ENCODE results near the gene TMEM121.
A peak's percentile ranks its signal among the peaks of the same experiment; 100 is the strongest.

The TMEM121 gene

GRCh38 chr14:105480807-105481801 lies 45.3 kb upstream of the TMEM121 start:
- Histone ChIP-seq H3K4me1 (ENCODE audit: control insufficient read depth, low read length) (peaks cover 23% of the 10 kb centered on the region), H3K36me3 (ENCODE audit: control insufficient read depth, low read length) (no peaks in the 10 kb centered on the region), H4K20me1 (ENCODE audit: control insufficient read depth, insufficient read depth, low read depth, low read length) (no peaks in the 10 kb centered on the region), H3K27me3 (ENCODE audit: control insufficient read depth, low read length) (peaks cover 50% of the 10 kb centered on the region), H3K4me3 (ENCODE audit: low read length) (peak overlapping the region; percentile 72), H3K79me2 (ENCODE audit: control insufficient read depth, low read length) (no peaks in the 10 kb centered on the region), H3F3A (ENCODE audit: control insufficient read depth, insufficient read depth) (no peaks in the 10 kb centered on the region), H3K9me3 (ENCODE audit: control insufficient read depth, insufficient read depth, low read length) (no peaks in the 10 kb centered on the region), H3K4me2 (ENCODE audit: low read length) (peak overlapping the region; percentile 95), H3K27ac (ENCODE audit: low read depth, low read length) (no peak overlapping the region), H3K9me2 (replicated peaks; ENCODE audit: control insufficient read depth, low read length) (no peaks in the 10 kb centered on the region)
- TF ChIP-seq EZH2phosphoT487 (IDR thresholded peaks at IDR 0.05; ENCODE audit: borderline replicate concordance, low read length) = no peak
- TF ChIP-seq, protein P1, sequence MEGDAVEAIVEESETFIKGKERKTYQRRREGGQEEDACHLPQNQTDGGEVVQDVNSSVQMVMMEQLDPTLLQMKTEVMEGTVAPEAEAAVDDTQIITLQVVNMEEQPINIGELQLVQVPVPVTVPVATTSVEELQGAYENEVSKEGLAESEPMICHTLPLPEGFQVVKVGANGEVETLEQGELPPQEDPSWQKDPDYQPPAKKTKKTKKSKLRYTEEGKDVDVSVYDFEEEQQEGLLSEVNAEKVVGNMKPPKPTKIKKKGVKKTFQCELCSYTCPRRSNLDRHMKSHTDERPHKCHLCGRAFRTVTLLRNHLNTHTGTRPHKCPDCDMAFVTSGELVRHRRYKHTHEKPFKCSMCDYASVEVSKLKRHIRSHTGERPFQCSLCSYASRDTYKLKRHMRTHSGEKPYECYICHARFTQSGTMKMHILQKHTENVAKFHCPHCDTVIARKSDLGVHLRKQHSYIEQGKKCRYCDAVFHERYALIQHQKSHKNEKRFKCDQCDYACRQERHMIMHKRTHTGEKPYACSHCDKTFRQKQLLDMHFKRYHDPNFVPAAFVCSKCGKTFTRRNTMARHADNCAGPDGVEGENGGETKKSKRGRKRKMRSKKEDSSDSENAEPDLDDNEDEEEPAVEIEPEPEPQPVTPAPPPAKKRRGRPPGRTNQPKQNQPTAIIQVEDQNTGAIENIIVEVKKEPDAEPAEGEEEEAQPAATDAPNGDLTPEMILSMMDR (IDR thresholded peaks at IDR 0.05; ENCODE audit: low read depth, low read length, poor library complexity, severe bottlenecking) = peak; percentile 99

DNA sequence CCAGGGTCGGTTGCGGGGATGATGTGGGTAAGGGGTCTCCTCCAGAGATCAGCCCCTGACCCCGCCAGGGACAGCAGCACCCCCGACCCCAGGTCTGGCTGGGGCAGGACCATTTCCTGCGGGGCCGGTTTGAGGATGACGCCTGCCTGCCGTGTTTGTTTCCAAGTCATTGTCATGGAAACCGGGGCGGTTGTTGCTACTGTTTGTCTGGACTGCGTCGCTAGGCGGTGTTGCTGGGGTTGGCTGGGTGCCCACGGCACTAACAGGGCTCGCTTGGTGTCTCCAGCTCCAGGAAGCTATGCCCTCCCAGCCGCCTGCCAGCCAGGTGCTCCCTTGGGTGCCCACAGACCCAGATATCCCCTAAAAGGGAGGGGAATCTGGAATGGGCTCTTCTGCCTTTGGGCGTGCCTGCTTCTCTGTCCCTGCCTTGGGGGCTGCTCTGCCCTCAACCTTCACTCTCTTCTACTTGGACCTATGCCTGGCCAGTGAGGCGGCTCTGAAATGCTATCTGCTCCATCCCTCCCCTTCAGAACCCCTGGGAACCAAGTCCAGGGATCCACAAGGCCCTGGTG lies 44.4 kb upstream of the TMEM121 start:
- Histone ChIP-seq H3K27ac (ENCODE audit: low read depth, low read length) (no peak overlapping the region), H3K36me3 (ENCODE audit: control insufficient read depth, low read length) (no peaks in the 10 kb centered on the region), H3K4me3 (ENCODE audit: low read length) (peak overlapping the region; percentile 72), H3K9me3 (ENCODE audit: control insufficient read depth, insufficient read depth, low read length) (no peaks in the 10 kb centered on the region), H3K4me2 (ENCODE audit: low read length) (peak overlapping the region; percentile 95), H4K20me1 (ENCODE audit: control insufficient read depth, insufficient read depth, low read depth, low read length) (no peaks in the 10 kb centered on the region), H3F3A (ENCODE audit: control insufficient read depth, insufficient read depth) (no peaks in the 10 kb centered on the region), H3K9me2 (replicated peaks; ENCODE audit: control insufficient read depth, low read length) (no peaks in the 10 kb centered on the region), H3K4me1 (ENCODE audit: control insufficient read depth, low read length) (peaks cover 31% of the 10 kb centered on the region), H3K79me2 (ENCODE audit: control insufficient read depth, low read length) (no peaks in the 10 kb centered on the region), H3K27me3 (ENCODE audit: control insufficient read depth, low read length) (peaks cover 50% of the 10 kb centered on the region)
- TF ChIP-seq EZH2phosphoT487 (IDR thresholded peaks at IDR 0.05; ENCODE audit: borderline replicate concordance, low read length) = no peak
- TF ChIP-seq, protein P1 (IDR thresholded peaks at IDR 0.05; ENCODE audit: low read depth, low read length, poor library complexity, severe bottlenecking) = peak; percentile 48

GRCh38 chr14:105482486-105483110 lies 43.8 kb upstream of the TMEM121 start:
- Histone ChIP-seq H3K27me3 (ENCODE audit: control insufficient read depth, low read length) (peaks cover 53% of the 10 kb centered on the region), H3K9me2 (replicated peaks; ENCODE audit: control insufficient read depth, low read length) (no peaks in the 10 kb centered on the region), H3K79me2 (ENCODE audit: control insufficient read depth, low read length) (no peaks in the 10 kb centered on the region), H3K4me3 (ENCODE audit: low read length) (no peak overlapping the region), H3K4me1 (ENCODE audit: control insufficient read depth, low read length) (peaks cover 38% of the 10 kb centered on the region), H3K9me3 (ENCODE audit: control insufficient read depth, insufficient read depth, low read length) (no peaks in the 10 kb centered on the region), H3K27ac (ENCODE audit: low read depth, low read length) (no peak overlapping the region), H3K36me3 (ENCODE audit: control insufficient read depth, low read length) (no peaks in the 10 kb centered on the region), H4K20me1 (ENCODE audit: control insufficient read depth, insufficient read depth, low read depth, low read length) (no peaks in the 10 kb centered on the region), H3K4me2 (ENCODE audit: low read length) (no peak overlapping the region; the same call in 1 of the 2 replicates), H3F3A (ENCODE audit: control insufficient read depth, insufficient read depth) (no peaks in the 10 kb centered on the region)
- no peak for TF ChIP-seq EZH2phosphoT487 (IDR thresholded peaks at IDR 0.05; ENCODE audit: borderline replicate concordance, low read length)
- TF ChIP-seq, protein P1 (IDR thresholded peaks at IDR 0.05; ENCODE audit: low read depth, low read length, poor library complexity, severe bottlenecking) = no peak
